MM.1S (cell line): ENCODE data around the gene BANP.

Experiments
- EZH2 ChIP-seq: fragments of 300-600 bp; sonication (generic); optimal IDR thresholded peaks from 2 replicates; pipeline ENCODE3; 2017; ENCODE audit warnings: low read depth, mild to moderate bottlenecking, antibody characterized with exemption, low read length, mixed read lengths
- EZH2phosphoT487 ChIP-seq: fragments of 300-600 bp; sonication (generic); IDR thresholded peaks from 2 replicates; pipeline ENCODE4 v1.6.1; 2018; ENCODE audit warnings: antibody characterized with exemption, low read length
- TF ChIP-seq, protein P1 (sequence below): fragments of 300-600 bp; sonication (generic); IDR thresholded peaks from 2 replicates; pipeline ENCODE4 v1.5.1; 2016; ENCODE audit warnings: antibody characterized with exemption, low read length, mixed read lengths

DNA sequence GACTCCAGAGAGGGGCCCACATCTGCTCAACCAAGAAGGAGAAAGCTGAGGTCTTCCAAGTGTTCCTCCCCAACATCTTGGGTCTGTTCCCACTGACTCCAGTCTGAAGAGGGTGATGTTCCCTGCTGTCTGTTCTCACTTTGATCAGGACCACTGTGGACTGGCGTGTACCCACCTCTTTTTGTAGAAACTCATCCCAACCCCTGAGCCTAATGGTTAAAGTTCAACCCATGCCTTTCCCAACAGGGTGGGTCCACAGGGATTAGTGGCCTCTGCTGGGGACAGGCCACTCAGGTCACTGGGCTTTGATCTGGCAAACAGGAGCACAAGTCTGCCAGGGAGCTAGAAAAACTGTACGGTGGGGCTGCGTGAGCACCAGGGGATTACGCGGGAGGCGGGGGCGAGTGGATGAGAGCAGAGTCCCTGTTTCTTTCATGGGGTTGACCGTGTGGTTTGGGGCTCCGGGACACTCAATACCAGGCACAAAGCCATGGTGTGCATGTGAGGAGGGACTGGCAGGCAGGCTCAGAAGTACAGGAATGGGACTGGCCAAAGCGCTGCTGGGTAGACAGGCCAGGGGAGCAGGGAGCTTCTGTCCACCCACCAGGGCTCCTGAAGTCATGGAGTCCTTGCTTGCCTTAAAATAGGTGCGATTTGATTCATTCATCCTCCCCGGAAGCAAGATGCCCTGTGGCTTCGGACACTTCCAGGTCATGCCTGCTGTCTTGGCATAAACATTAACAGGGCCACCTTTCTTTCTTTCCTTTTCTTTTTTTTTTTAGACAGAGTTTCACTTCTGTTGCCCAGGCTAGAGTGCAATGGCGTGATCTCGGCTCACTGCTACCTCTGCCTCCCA, 14.6 kb upstream of the BANP start, which contains the start of gene CA5A:
- TF ChIP-seq, protein P1, sequence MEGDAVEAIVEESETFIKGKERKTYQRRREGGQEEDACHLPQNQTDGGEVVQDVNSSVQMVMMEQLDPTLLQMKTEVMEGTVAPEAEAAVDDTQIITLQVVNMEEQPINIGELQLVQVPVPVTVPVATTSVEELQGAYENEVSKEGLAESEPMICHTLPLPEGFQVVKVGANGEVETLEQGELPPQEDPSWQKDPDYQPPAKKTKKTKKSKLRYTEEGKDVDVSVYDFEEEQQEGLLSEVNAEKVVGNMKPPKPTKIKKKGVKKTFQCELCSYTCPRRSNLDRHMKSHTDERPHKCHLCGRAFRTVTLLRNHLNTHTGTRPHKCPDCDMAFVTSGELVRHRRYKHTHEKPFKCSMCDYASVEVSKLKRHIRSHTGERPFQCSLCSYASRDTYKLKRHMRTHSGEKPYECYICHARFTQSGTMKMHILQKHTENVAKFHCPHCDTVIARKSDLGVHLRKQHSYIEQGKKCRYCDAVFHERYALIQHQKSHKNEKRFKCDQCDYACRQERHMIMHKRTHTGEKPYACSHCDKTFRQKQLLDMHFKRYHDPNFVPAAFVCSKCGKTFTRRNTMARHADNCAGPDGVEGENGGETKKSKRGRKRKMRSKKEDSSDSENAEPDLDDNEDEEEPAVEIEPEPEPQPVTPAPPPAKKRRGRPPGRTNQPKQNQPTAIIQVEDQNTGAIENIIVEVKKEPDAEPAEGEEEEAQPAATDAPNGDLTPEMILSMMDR, result no peak
- TF ChIP-seq EZH2 (no peak), EZH2phosphoT487 (no peak)
